Peyer's patch (tissue), 4 donors: Measurements from ENCODE around the gene ACADSB.

Source experiments
- POLR2A ChIP-seq, 2 donors: fragments of 450-650 bp; IDR thresholded peaks; one replicate each; pipeline ENCODE4 v1.5.1; 2017; ENCODE audit warnings: antibody characterized with exemption in 2 of 2, mild to moderate bottlenecking in 2 of 2, moderate library complexity in 2 of 2
- TF ChIP-seq, protein P1 (sequence below), 6 experiments: fragments of 450-650 bp in 4 of 6; fragments of 200-600 bp in 2 of 6; sonication (generic) in 1 of 6; IDR thresholded peaks; one replicate each; pipeline ENCODE4 v1.5.1; 2017 to 2019; ENCODE audit warnings: antibody characterized with exemption in 6 of 6, mild to moderate bottlenecking in 3 of 6, moderate library complexity in 1 of 6

DNA sequence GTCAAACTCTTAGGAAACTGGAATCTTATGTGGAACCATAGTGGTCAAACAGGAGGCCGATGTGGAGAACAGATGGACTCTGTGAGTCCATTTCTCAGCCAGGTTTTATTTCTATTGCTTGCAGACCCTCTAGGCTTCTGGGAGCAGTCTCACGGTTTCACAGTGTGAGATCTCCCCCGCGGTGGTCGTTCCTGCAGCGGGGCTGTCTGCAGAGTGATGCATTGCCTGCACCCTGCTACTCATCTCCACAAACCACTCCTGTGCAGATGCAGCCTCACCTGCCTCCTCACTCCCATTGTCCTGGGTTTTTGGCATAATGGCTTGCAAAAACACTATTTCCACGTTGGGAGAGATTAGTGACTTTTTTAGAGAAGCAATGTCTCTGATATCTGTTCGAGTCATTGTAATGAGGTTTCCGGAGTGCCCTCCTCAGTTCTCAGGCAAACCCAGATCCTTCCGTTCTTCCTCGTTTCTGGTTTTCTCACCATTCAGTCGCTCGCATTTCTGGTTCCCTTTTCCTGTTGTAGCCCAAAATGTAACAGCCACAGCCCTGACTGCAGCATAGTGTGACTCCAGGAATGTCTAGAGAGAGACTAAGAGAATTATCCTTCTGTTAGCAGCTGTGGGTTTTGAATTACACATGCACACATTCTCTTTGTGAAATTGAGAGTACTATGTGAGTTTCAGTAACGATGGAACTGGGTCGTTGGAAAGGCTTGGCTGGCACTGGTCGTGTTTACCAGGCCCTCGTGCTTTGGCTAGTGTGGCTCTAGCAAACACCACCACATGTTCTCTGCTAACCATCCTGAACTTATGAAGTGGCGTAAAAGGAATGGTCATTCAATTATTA lies 30.2 kb downstream of the ACADSB start:
- TF ChIP-seq, protein P1, sequence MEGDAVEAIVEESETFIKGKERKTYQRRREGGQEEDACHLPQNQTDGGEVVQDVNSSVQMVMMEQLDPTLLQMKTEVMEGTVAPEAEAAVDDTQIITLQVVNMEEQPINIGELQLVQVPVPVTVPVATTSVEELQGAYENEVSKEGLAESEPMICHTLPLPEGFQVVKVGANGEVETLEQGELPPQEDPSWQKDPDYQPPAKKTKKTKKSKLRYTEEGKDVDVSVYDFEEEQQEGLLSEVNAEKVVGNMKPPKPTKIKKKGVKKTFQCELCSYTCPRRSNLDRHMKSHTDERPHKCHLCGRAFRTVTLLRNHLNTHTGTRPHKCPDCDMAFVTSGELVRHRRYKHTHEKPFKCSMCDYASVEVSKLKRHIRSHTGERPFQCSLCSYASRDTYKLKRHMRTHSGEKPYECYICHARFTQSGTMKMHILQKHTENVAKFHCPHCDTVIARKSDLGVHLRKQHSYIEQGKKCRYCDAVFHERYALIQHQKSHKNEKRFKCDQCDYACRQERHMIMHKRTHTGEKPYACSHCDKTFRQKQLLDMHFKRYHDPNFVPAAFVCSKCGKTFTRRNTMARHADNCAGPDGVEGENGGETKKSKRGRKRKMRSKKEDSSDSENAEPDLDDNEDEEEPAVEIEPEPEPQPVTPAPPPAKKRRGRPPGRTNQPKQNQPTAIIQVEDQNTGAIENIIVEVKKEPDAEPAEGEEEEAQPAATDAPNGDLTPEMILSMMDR (IDR thresholded peaks at IDR 0.05): no peak
- TF ChIP-seq POLR2A (IDR thresholded peaks at IDR 0.05): no peak
